ENCODE results near the gene FAM131B.
"Not testable (repeated sequence)": the region's sequence is repeated elsewhere in the genome, so short reads cannot be mapped to it uniquely, and the experiment has no call there.

FAM131B gene

GRCh38 chr7:143392875-143393266 is 30.4 kb upstream of the FAM131B start:
- ATAC-seq (ENCODE audit: insufficient read depth, low read depth) (no peak), DNase-seq (no peak)
- Histone ChIP-seq H3K27me3 (ENCODE audit: insufficient read depth, low read length, poor library complexity) (no peaks in the 10 kb centered on the region), H4K20me1 (ENCODE audit: insufficient read depth, low read length) (no peaks in the 10 kb centered on the region), H3K9ac (ENCODE audit: low read depth, low read length) (no peak overlapping the region), H3K4me1 (ENCODE audit: insufficient read depth, low read length) (no peaks in the 10 kb centered on the region), H3K27ac (ENCODE audit: low read length) (no peak overlapping the region), H3K9me3 (ENCODE audit: insufficient read depth, low read length, severe bottlenecking) (no peaks in the 10 kb centered on the region), H3K36me3 (ENCODE audit: insufficient read depth, low read length) (no peaks in the 10 kb centered on the region), H3K4me3 (ENCODE audit: low read depth in 1 of 2, low read length in 2 of 2) (no peak overlapping the region), H2AFZ (ENCODE audit: low read depth, low read length) (no peak overlapping the region), H3K79me2 (ENCODE audit: insufficient read depth, low read length) (no peaks in the 10 kb centered on the region), H3K4me2 (ENCODE audit: insufficient read depth, low read length) (no peak overlapping the region)
- TF ChIP-seq EZH2 (IDR thresholded peaks at IDR 0.05; ENCODE audit: borderline replicate concordance, low read depth, low read length, severe bottlenecking), result no peak
- TF ChIP-seq, protein P1, sequence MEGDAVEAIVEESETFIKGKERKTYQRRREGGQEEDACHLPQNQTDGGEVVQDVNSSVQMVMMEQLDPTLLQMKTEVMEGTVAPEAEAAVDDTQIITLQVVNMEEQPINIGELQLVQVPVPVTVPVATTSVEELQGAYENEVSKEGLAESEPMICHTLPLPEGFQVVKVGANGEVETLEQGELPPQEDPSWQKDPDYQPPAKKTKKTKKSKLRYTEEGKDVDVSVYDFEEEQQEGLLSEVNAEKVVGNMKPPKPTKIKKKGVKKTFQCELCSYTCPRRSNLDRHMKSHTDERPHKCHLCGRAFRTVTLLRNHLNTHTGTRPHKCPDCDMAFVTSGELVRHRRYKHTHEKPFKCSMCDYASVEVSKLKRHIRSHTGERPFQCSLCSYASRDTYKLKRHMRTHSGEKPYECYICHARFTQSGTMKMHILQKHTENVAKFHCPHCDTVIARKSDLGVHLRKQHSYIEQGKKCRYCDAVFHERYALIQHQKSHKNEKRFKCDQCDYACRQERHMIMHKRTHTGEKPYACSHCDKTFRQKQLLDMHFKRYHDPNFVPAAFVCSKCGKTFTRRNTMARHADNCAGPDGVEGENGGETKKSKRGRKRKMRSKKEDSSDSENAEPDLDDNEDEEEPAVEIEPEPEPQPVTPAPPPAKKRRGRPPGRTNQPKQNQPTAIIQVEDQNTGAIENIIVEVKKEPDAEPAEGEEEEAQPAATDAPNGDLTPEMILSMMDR (IDR thresholded peaks at IDR 0.05; ENCODE audit: borderline replicate concordance, extremely low read depth, low read length, poor library complexity, severe bottlenecking), result no peak

DNA sequence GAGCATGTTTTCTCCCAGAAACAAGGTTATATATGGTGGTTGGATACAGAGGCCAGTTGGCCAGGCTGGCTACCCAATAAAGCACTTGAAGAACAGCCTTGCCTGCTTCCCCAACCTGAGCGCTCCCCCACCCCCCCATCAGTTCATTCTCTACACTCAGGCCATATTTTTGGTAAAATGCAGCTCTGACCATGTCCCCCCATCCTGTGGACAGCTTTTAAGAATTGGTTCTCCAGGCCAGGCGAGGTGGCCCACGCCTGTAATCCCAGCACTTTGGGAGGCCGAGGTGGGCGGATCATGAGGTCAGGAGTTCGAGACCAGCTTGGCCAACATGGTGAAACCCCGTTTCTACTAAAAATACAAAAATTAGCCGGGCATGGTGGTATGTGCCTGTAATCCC is 29.9 kb upstream of the FAM131B start:
- H3K79me2 ChIP-seq (ENCODE audit: insufficient read depth, low read length); ATAC-seq (ENCODE audit: insufficient read depth, low read depth); H2AFZ ChIP-seq (ENCODE audit: low read depth, low read length); H3K4me3 ChIP-seq (ENCODE audit: low read depth in 1 of 2, low read length in 2 of 2); H3K27ac ChIP-seq (ENCODE audit: low read length); DNase-seq; H4K20me1 ChIP-seq (ENCODE audit: insufficient read depth, low read length); H3K36me3 ChIP-seq (ENCODE audit: insufficient read depth, low read length); H3K9ac ChIP-seq (ENCODE audit: low read depth, low read length); H3K4me2 ChIP-seq (ENCODE audit: insufficient read depth, low read length); H3K9me3 ChIP-seq (ENCODE audit: insufficient read depth, low read length, severe bottlenecking); H3K4me1 ChIP-seq (ENCODE audit: insufficient read depth, low read length); H3K27me3 ChIP-seq (ENCODE audit: insufficient read depth, low read length, poor library complexity): not testable (repeated sequence)

DNA sequence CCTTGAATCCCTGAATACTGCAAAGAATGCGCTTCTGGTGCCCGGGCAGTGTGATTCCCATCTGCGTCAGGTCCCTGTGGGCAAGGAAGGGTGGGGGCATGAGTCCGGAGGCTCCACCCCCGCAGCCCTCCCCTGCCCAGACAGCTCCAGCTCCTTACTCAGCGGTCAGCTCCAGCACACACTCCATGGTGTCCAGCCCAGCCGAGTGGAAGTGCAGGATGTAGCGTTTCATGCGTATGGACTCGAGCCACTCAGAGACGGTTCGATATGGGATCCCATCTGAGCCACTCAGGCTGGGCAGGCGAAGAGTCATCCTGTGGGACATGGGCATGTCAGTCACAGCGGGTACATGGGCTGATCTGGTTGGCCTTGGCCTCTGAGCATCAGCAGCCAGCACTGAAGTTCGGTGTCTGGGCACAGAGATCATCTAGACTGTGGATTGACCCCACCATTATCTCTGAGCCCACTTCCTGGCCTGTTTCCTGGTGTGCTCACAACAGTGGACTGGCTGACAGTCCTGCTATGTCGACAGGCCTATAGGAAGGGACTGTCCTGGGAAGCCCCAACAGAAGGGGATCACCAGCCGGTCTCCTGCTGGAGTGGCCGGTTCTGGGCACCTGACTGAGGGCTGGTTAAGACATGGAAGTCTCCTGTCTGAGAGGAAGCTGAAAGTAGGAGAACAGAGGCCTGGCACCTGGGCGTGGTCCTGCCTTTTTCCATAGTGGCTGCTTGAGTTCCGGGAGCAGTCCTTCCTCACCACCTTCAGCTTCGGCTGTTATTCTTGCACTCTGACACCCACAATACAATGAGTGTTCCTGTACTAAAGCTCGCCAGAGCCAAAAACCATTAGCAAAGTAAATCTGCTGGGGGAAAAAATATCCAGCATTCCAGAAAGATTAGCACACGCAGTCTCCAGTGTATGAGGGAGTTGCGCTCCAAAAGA is 29.2 kb upstream of the FAM131B start:
- TF ChIP-seq, protein P1 (IDR thresholded peaks at IDR 0.05; ENCODE audit: borderline replicate concordance, extremely low read depth, low read length, poor library complexity, severe bottlenecking), result no peak
- TF ChIP-seq EZH2 (IDR thresholded peaks at IDR 0.05; ENCODE audit: borderline replicate concordance, low read depth, low read length, severe bottlenecking), result no peak
- H3K4me1 ChIP-seq (ENCODE audit: insufficient read depth, low read length), result no peaks in the 10 kb centered on the region
- no peak for ATAC-seq (ENCODE audit: insufficient read depth, low read depth)
- no peak overlapping the region for H3K4me3 ChIP-seq (ENCODE audit: low read depth in 1 of 2, low read length in 2 of 2)
- no peak for DNase-seq
- H3K27ac ChIP-seq (ENCODE audit: low read length), result no peak overlapping the region
- H3K4me2 ChIP-seq (ENCODE audit: insufficient read depth, low read length), result no peak overlapping the region
- no peaks in the 10 kb centered on the region for H3K79me2 ChIP-seq (ENCODE audit: insufficient read depth, low read length)
- no peak overlapping the region for H3K9ac ChIP-seq (ENCODE audit: low read depth, low read length)
- H3K27me3 ChIP-seq (ENCODE audit: insufficient read depth, low read length, poor library complexity), result no peaks in the 10 kb centered on the region
- H2AFZ ChIP-seq (ENCODE audit: low read depth, low read length), result no peak overlapping the region
- no peaks in the 10 kb centered on the region for H3K9me3 ChIP-seq (ENCODE audit: insufficient read depth, low read length, severe bottlenecking)
- H3K36me3 ChIP-seq (ENCODE audit: insufficient read depth, low read length), result no peaks in the 10 kb centered on the region
- no peaks in the 10 kb centered on the region for H4K20me1 ChIP-seq (ENCODE audit: insufficient read depth, low read length)

GRCh38 chr7:143390773-143391317 is 28.3 kb upstream of the FAM131B start:
- H3K27ac ChIP-seq (ENCODE audit: low read length), result no peak overlapping the region
- H2AFZ ChIP-seq (ENCODE audit: low read depth, low read length), result no peak overlapping the region
- H3K4me2 ChIP-seq (ENCODE audit: insufficient read depth, low read length), result no peak overlapping the region
- no peaks in the 10 kb centered on the region for H3K27me3 ChIP-seq (ENCODE audit: insufficient read depth, low read length, poor library complexity)
- DNase-seq (no peak), ATAC-seq (ENCODE audit: insufficient read depth, low read depth) (no peak)
- no peaks in the 10 kb centered on the region for H3K36me3 ChIP-seq (ENCODE audit: insufficient read depth, low read length)
- no peak overlapping the region for H3K9ac ChIP-seq (ENCODE audit: low read depth, low read length)
- H3K79me2 ChIP-seq (ENCODE audit: insufficient read depth, low read length), result no peaks in the 10 kb centered on the region
- H3K4me3 ChIP-seq (ENCODE audit: low read depth in 1 of 2, low read length in 2 of 2), result no peak overlapping the region
- H4K20me1 ChIP-seq (ENCODE audit: insufficient read depth, low read length), result no peaks in the 10 kb centered on the region
- TF ChIP-seq EZH2 (IDR thresholded peaks at IDR 0.05; ENCODE audit: borderline replicate concordance, low read depth, low read length, severe bottlenecking), result no peak
- TF ChIP-seq, protein P1 (IDR thresholded peaks at IDR 0.05; ENCODE audit: borderline replicate concordance, extremely low read depth, low read length, poor library complexity, severe bottlenecking), result no peak
- no peaks in the 10 kb centered on the region for H3K9me3 ChIP-seq (ENCODE audit: insufficient read depth, low read length, severe bottlenecking)
- H3K4me1 ChIP-seq (ENCODE audit: insufficient read depth, low read length), result no peaks in the 10 kb centered on the region

Measured in DND-41 (cell line).